GM23338 (cell line): Measurements from ENCODE around the gene ZNF248.

Experiments used
- CREB1 ChIP-seq: fragments of 250-450 bp; sonication (Bioruptor Pico); IDR thresholded peaks from 2 replicates; pipeline ENCODE4 v1.5.0; 2020; ENCODE audit warnings: low read depth, mild to moderate bottlenecking, moderate library complexity
- EZH2 ChIP-seq: fragments of 200-600 bp; sonication (generic); IDR thresholded peaks from one replicate; pipeline ENCODE4 v1.8.0; 2017; ENCODE audit warnings: antibody characterized with exemption, mild to moderate bottlenecking, low read depth; ENCODE audit not compliant: unreplicated experiment
- EZH2phosphoT487 ChIP-seq: fragments of 200-600 bp; sonication (generic); IDR thresholded peaks from one replicate; pipeline ENCODE4 v1.8.1; 2018; ENCODE audit warnings: antibody characterized with exemption; ENCODE audit not compliant: unreplicated experiment
- JUNB ChIP-seq: IDR thresholded peaks from one replicate; pipeline ENCODE4 v1.6.1; 2016; ENCODE audit warnings: antibody characterized with exemption; ENCODE audit not compliant: unreplicated experiment
- NANOG ChIP-seq: IDR thresholded peaks from 2 replicates; pipeline ENCODE4 v1.6.1; 2016; ENCODE audit warnings: antibody characterized with exemption, borderline replicate concordance
- POLR2AphosphoS5 ChIP-seq: IDR thresholded peaks from 2 replicates; pipeline ENCODE4 v1.6.1; 2016; ENCODE audit warnings: antibody characterized with exemption, low read depth
- STAT1 ChIP-seq: IDR thresholded peaks from one replicate; pipeline ENCODE4 v1.6.1; 2016; ENCODE audit warnings: antibody characterized with exemption; ENCODE audit not compliant: unreplicated experiment
- ZNF114 ChIP-seq: fragments of 250-450 bp; sonication (Bioruptor Pico); IDR thresholded peaks from 2 replicates; pipeline ENCODE4 v1.5.0; 2020; ENCODE audit warnings: mild to moderate bottlenecking, moderate library complexity
- ZNF331 ChIP-seq: fragments of 250-450 bp; sonication (Bioruptor Pico); IDR thresholded peaks from 2 replicates; pipeline ENCODE4 v1.5.0; 2020; ENCODE audit warnings: low read depth, mild to moderate bottlenecking, moderate library complexity
- TF ChIP-seq, protein P1 (sequence below), 2 experiments: fragments of 200-600 bp in 1 of 2; sonication (generic) in 1 of 2; conservative IDR thresholded peaks; 2 replicates each; pipeline versions ENCODE4 v1.5.1 to v1.6.1; 2016 to 2017; ENCODE audit warnings: antibody characterized with exemption in 2 of 2, low read depth in 2 of 2, mild to moderate bottlenecking in 2 of 2, moderate library complexity in 1 of 2
- TF ChIP-seq, protein P2 (sequence below): IDR thresholded peaks from one replicate; pipeline ENCODE4 v1.6.1; 2018; ENCODE audit warnings: antibody characterized with exemption; ENCODE audit not compliant: unreplicated experiment

DNA sequence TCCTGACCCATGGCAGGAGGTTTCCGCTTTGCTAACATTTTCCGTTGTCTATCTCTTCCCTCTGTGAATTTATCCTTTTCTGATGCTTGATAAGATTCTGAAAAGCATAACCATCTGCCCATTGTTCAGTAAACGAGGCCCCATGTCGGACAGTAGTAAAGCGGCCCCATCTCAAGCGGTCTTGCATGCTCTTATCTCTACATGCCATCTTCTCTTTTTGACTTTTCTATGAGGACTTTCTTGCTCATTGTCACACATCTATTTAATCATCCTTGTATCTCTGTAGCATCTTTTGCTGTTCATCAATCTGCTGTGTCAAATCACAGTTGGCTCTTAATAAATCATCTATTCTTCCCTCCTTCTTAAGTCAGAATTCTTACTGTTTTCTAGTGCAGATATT lies 37.6 kb downstream of the ZNF248 start:
- TF ChIP-seq, protein P1, sequence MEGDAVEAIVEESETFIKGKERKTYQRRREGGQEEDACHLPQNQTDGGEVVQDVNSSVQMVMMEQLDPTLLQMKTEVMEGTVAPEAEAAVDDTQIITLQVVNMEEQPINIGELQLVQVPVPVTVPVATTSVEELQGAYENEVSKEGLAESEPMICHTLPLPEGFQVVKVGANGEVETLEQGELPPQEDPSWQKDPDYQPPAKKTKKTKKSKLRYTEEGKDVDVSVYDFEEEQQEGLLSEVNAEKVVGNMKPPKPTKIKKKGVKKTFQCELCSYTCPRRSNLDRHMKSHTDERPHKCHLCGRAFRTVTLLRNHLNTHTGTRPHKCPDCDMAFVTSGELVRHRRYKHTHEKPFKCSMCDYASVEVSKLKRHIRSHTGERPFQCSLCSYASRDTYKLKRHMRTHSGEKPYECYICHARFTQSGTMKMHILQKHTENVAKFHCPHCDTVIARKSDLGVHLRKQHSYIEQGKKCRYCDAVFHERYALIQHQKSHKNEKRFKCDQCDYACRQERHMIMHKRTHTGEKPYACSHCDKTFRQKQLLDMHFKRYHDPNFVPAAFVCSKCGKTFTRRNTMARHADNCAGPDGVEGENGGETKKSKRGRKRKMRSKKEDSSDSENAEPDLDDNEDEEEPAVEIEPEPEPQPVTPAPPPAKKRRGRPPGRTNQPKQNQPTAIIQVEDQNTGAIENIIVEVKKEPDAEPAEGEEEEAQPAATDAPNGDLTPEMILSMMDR (conservative IDR thresholded peaks at IDR 0.05; ENCODE audit: low read depth in 2 of 2), result no peak
- TF ChIP-seq EZH2, result no peak
- TF ChIP-seq STAT1, result no peak
- no peak for TF ChIP-seq JUNB
- no peak for TF ChIP-seq CREB1 (CRISPR knock-in tag)
- TF ChIP-seq POLR2AphosphoS5, result no peak
- TF ChIP-seq EZH2phosphoT487, result no peak
- TF ChIP-seq, protein P2, sequence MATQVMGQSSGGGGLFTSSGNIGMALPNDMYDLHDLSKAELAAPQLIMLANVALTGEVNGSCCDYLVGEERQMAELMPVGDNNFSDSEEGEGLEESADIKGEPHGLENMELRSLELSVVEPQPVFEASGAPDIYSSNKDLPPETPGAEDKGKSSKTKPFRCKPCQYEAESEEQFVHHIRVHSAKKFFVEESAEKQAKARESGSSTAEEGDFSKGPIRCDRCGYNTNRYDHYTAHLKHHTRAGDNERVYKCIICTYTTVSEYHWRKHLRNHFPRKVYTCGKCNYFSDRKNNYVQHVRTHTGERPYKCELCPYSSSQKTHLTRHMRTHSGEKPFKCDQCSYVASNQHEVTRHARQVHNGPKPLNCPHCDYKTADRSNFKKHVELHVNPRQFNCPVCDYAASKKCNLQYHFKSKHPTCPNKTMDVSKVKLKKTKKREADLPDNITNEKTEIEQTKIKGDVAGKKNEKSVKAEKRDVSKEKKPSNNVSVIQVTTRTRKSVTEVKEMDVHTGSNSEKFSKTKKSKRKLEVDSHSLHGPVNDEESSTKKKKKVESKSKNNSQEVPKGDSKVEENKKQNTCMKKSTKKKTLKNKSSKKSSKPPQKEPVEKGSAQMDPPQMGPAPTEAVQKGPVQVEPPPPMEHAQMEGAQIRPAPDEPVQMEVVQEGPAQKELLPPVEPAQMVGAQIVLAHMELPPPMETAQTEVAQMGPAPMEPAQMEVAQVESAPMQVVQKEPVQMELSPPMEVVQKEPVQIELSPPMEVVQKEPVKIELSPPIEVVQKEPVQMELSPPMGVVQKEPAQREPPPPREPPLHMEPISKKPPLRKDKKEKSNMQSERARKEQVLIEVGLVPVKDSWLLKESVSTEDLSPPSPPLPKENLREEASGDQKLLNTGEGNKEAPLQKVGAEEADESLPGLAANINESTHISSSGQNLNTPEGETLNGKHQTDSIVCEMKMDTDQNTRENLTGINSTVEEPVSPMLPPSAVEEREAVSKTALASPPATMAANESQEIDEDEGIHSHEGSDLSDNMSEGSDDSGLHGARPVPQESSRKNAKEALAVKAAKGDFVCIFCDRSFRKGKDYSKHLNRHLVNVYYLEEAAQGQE, result no peak
- no peak for TF ChIP-seq ZNF331
- no peak for TF ChIP-seq NANOG
- no peak for TF ChIP-seq ZNF114 (CRISPR knock-in tag)
